Measurements from ENCODE around the gene ZNF839. TPM values are rescaled to one million over a fixed set of nuclear protein-coding genes. Genes with fewer than 3 reads are reported as not detected.

ZNF839 gene
- total RNA-seq, 2 donors from 2014 or later, result 4.2 to 7.0 TPM

DNA sequence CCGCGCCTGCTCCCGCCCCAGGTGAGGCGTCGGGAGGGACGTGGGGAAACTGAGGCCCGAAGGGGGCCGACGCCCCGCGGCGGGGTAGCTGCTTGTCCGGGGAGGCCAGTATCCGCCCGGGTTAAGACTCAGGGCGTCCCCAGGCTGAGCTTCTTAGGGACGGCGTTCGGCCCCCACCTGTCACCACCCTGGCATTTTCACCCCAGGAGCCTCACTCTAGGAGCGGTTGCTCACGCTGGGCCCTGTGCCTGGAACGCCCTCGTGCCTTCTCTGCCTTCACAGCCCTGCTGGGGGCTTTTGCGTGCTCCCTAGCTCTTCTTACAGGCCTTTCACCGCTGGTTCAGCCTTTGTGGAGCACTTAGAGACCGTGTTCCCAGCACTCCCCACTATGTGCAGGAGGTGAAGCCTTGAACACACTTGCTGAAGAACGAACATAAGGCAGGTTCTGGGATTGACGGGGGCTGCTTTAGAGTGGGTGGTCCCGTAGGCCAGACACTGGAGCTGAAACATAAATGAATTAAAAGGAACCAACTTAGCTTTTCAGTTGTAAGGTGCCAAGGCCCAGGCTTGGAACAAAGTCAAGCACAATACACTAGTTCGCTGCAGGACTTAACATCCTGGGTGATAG is 601 bp downstream of the ZNF839 start:
- no peaks in the 10 kb centered on the region for H3K9me3 ChIP-seq
- no peaks in the 10 kb centered on the region for H3K27me3 ChIP-seq (replicated peaks; ENCODE audit: insufficient read depth)
- ATAC-seq (ENCODE audit: insufficient number of reproducible peaks, low FRiP score, low read depth) (no peak), DNase-seq (ENCODE audit: low spot score) (no peak)
- no peak for TF ChIP-seq CTCF (IDR thresholded peaks at IDR 0.05)
- no peaks in the 10 kb centered on the region for H3K36me3 ChIP-seq
- peak overlapping the region; percentile 75 to 97 for H3K27ac ChIP-seq
- H3K4me1 ChIP-seq (ENCODE audit: control insufficient read depth in 1 of 2, low read depth in 2 of 2), result peaks cover 5 to 47% of the 10 kb centered on the region in 2 donors
- H3K4me3 ChIP-seq, result peak overlapping the region; percentile 69

DNA sequence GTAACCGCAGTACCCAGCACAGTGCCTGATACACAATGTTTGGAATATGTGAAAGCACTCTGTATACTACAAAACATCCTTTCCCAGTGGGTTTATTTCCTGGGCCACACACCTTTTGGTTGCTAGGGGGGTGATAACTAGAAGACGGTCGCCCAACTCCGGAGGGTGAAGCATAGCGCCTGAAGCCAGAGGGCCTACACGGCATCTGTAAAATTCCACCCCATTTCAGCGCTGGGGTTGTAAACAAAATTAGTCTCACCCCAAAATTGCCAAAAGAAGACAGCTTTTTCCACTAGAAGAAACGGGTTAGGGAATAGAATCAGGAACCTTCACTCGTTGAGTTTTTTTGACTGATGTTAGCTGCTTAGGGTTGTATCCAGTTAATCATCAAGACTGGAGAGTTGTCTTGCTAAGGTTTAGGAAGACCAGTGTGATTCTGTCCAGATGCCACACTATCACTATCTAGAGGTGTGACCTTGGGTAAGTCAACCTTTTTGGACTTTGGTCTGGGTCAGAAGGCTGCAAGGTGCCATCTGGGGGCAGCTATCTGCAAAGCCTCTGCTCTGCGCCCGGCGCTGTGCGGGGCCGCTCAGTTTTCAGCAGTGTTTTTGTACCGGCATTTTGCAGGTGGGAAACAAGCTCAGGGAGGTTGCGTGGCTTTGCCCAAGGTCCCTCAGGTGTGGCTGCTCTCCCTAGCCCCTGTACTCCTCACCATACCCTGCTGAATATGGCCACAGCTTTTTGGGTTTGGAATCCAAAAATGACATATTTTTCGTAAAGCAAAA is 1.3 kb downstream of the ZNF839 start:
- H3K4me1 ChIP-seq (ENCODE audit: control insufficient read depth in 1 of 2, low read depth in 2 of 2), result peaks cover 5 to 45% of the 10 kb centered on the region in 2 donors
- no peaks in the 10 kb centered on the region for H3K9me3 ChIP-seq
- TF ChIP-seq CTCF (IDR thresholded peaks at IDR 0.05), result no peak
- no peaks in the 10 kb centered on the region for H3K27me3 ChIP-seq (replicated peaks; ENCODE audit: insufficient read depth)
- no peaks in the 10 kb centered on the region for H3K36me3 ChIP-seq
- ATAC-seq (ENCODE audit: insufficient number of reproducible peaks, low FRiP score, low read depth), result no peak
- H3K27ac ChIP-seq, result peak overlapping the region; percentile 75 to 97
- H3K4me3 ChIP-seq, result peak overlapping the region; percentile 69
- no peak for DNase-seq (ENCODE audit: low spot score)

DNA sequence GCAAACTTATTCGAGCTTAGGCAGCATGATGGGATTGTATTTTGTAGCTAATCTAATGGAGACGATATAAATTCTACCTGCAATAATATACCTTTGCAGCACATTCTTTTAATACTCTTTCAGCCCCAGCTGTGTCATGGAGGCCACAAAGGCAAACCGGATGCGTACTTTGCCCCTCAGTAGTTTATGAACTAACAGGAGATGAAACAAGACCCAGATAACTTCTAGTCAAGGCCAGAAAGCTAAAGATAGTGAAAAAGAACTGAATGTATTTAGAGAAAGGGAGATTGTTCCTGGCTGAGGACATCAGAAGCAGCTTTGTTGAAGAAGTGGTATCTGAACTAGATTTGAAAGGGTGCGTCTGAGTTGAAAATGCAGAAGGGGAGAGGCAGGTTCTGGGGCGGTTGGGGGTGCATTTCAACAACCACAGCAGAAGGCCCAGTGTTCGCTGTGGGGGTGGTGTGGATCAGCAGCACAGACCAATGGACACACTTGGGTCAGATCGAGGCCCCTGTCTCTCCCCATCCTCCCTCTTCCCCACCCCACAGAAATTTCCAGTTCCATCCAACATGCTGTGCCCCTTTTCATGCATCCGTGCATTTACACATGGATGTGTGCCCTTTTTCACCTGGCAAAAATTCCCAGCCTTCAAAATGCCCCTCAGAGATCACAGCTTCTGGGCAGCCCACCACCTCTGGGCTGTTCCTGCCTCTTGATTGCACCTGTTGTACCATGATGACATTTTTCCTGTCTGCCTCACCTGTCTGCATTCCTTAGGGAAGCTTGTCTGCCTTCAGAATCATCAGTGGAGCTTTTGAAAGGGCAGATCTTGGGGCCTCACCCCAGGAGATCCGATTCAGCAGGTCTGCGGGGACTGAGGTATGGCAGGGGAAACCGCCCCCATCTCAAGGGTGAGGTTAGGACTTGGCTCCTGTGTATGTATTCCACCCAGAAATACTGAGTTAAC is 2.2 kb downstream of the ZNF839 start:
- Histone ChIP-seq H3K4me1 (ENCODE audit: control insufficient read depth in 1 of 2, low read depth in 2 of 2) (peaks cover 5 to 36% of the 10 kb centered on the region in 2 donors), H3K36me3 (no peaks in the 10 kb centered on the region), H3K4me3 (no peak overlapping the region), H3K27me3 (replicated peaks; ENCODE audit: insufficient read depth) (no peaks in the 10 kb centered on the region), H3K9me3 (no peaks in the 10 kb centered on the region), H3K27ac (no peak overlapping the region)
- DNase-seq (ENCODE audit: low spot score) (no peak), ATAC-seq (ENCODE audit: insufficient number of reproducible peaks, low FRiP score, low read depth) (no peak)
- no peak for TF ChIP-seq CTCF (IDR thresholded peaks at IDR 0.05)

DNA sequence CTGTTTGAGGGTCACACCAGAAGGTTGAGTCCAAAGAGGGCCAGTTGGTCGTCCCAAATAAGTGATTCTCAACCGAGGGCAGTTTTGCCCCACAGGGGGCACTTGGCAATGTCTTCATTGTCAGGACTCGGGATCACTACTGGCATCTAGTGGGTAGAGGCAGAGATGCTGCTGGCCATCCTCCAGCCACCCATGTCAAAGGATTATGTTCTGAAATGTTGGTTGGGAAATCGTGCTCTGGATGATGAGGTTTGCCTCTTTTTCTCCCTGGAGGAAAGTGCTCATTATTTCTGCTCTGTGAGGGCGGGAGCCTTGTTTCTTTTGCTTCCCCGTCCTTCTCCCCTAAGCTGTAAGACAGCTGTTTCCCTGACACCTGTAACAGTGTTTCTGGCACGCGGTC is 3.6 kb downstream of the ZNF839 start:
- no peak for ATAC-seq (ENCODE audit: insufficient number of reproducible peaks, low FRiP score, low read depth)
- H3K9me3 ChIP-seq, result no peaks in the 10 kb centered on the region
- H3K27ac ChIP-seq, result no peak overlapping the region
- peak; percentile 39 for TF ChIP-seq CTCF (IDR thresholded peaks at IDR 0.05)
- no peak overlapping the region for H3K4me3 ChIP-seq
- H3K27me3 ChIP-seq (replicated peaks; ENCODE audit: insufficient read depth), result no peaks in the 10 kb centered on the region
- no peaks in the 10 kb centered on the region for H3K36me3 ChIP-seq
- peaks cover 5 to 26% of the 10 kb centered on the region in 2 donors for H3K4me1 ChIP-seq (ENCODE audit: control insufficient read depth in 1 of 2, low read depth in 2 of 2)
- DNase-seq (ENCODE audit: low spot score), result peak; percentile 47
